HepG2 (cell line): ENCODE measurements around the gene VCPKMT. TPM values are rescaled to one million over a fixed set of nuclear protein-coding genes. Genes with fewer than 3 reads are reported as not detected.

Source experiments
- ATF1 ChIP-seq: IDR thresholded peaks from 2 replicates; pipeline ENCODE4 v1.6.1; 2016; ENCODE audit warnings: mild to moderate bottlenecking, control low read depth
- CBX2 ChIP-seq, 2 experiments: fragments of 200-600 bp in 1 of 2; sonication (generic); formaldehyde crosslinking in 1 of 2; IDR thresholded peaks; 2 replicates each; pipeline versions ENCODE4 v1.7.0 to v1.8.1; 2018 to 2022; ENCODE audit warnings: low read depth in 2 of 2, low read length in 1 of 2, mild to moderate bottlenecking in 1 of 2, missing genetic modification reagents in 1 of 2
- FOSL2 ChIP-seq: sonication (generic); formaldehyde crosslinking; IDR thresholded peaks from 2 replicates; pipeline ENCODE4 v1.4.0; 2020; ENCODE audit warnings: missing genetic modification reagents
- HDAC6 ChIP-seq: fragments of 200-600 bp; sonication (generic); IDR thresholded peaks from 2 replicates; pipeline ENCODE4 v1.7.0; 2017; ENCODE audit warnings: mild to moderate bottlenecking, antibody characterized with exemption, low read length, low read depth
- HIC2 ChIP-seq: sonication (generic); formaldehyde crosslinking; IDR thresholded peaks from 2 replicates; pipeline ENCODE4 v1.9.0; 2022; ENCODE audit warnings: low read depth, missing genetic modification reagents
- HOXA5 ChIP-seq: sonication (generic); formaldehyde crosslinking; IDR thresholded peaks from 2 replicates; pipeline ENCODE4 v1.4.0; 2020; ENCODE audit warnings: missing genetic modification reagents
- KDM4B ChIP-seq: sonication (generic); formaldehyde crosslinking; IDR thresholded peaks from 2 replicates; pipeline ENCODE4 v1.4.0; 2020; ENCODE audit warnings: missing genetic modification reagents
- SP1 ChIP-seq, 2 experiments: fragments of 450-650 bp in 1 of 2; sonication (generic) in 1 of 2; formaldehyde crosslinking in 1 of 2; IDR thresholded peaks; 2 replicates each; pipeline versions ENCODE4 v1.4.0 to v1.6.1; 2016 to 2020; ENCODE audit warnings: missing genetic modification reagents in 1 of 2
- TBX2 ChIP-seq: sonication (generic); formaldehyde crosslinking; IDR thresholded peaks from 2 replicates; pipeline ENCODE4 v1.5.0; 2020; ENCODE audit warnings: missing genetic modification reagents, mild to moderate bottlenecking, borderline replicate concordance
- TRIM22 ChIP-seq: fragments of 450-650 bp; IDR thresholded peaks from 2 replicates; pipeline ENCODE4 v1.6.1; 2017
- YEATS2 ChIP-seq: sonication (generic); formaldehyde crosslinking; IDR thresholded peaks from 2 replicates; pipeline ENCODE4 v1.4.0; 2020; ENCODE audit warnings: missing genetic modification reagents, borderline replicate concordance
- ZNF12 ChIP-seq: sonication (generic); formaldehyde crosslinking; IDR thresholded peaks from 2 replicates; pipeline ENCODE4 v1.5.0; 2020; ENCODE audit warnings: missing genetic modification reagents
- ZNF333 ChIP-seq: sonication (generic); formaldehyde crosslinking; IDR thresholded peaks from 2 replicates; pipeline ENCODE4 v1.4.0; 2020; ENCODE audit warnings: mild to moderate bottlenecking, missing genetic modification reagents, borderline replicate concordance
- ZNF414 ChIP-seq: sonication (generic); formaldehyde crosslinking; IDR thresholded peaks from 2 replicates; pipeline ENCODE4 v1.5.0; 2020; ENCODE audit warnings: missing genetic modification reagents
- ZNF432 ChIP-seq: sonication (generic); formaldehyde crosslinking; IDR thresholded peaks from 2 replicates; pipeline ENCODE4 v1.5.0; 2020; ENCODE audit warnings: missing genetic modification reagents, mild to moderate bottlenecking, borderline replicate concordance
- ZNF441 ChIP-seq: sonication (generic); formaldehyde crosslinking; IDR thresholded peaks from 2 replicates; pipeline ENCODE4 v1.7.0; 2021; ENCODE audit warnings: missing genetic modification reagents, borderline replicate concordance
- ZNF569 ChIP-seq: sonication (generic); formaldehyde crosslinking; IDR thresholded peaks from 2 replicates; pipeline ENCODE4 v1.5.0; 2020; ENCODE audit warnings: mild to moderate bottlenecking, missing genetic modification reagents, moderate library complexity, borderline replicate concordance
- ZNF576 ChIP-seq: sonication (generic); formaldehyde crosslinking; IDR thresholded peaks from 2 replicates; pipeline ENCODE4 v1.4.0; 2020; ENCODE audit warnings: mild to moderate bottlenecking, missing genetic modification reagents
- ZNF580 ChIP-seq: IDR thresholded peaks from 2 replicates; pipeline ENCODE4 v1.6.1; 2016; ENCODE audit warnings: low read depth, borderline replicate concordance
- ZNF816 ChIP-seq: sonication (generic); formaldehyde crosslinking; IDR thresholded peaks from 2 replicates; pipeline ENCODE4 v1.8.0; 2022; ENCODE audit warnings: missing genetic modification reagents, mild to moderate bottlenecking, borderline replicate concordance
- ZNF883 ChIP-seq: sonication (generic); formaldehyde crosslinking; IDR thresholded peaks from 2 replicates; pipeline ENCODE4 v1.5.1; 2020; ENCODE audit warnings: mild to moderate bottlenecking, missing genetic modification reagents; ENCODE audit errors: not compliant biosample characterization
- ZSCAN29 ChIP-seq: sonication (generic); formaldehyde crosslinking; conservative IDR thresholded peaks from 2 replicates; pipeline ENCODE4 v1.4.0; 2020; ENCODE audit warnings: mild to moderate bottlenecking, missing genetic modification reagents
- polyA plus RNA-seq, 8 experiments: library from polyadenylated mRNA; depleted of rRNA in 3 of 8; stranded (reverse) in 7 of 8; unstranded in 1 of 8; fragments of >200 nt; fragmentation: Illumina TruSeq in 4 of 8; extraction: Trizol in 4 of 8; gene quantifications; 2 replicates each; pipeline versions ENCODE4 v1.2.1 to v1.2.3, GENCODE V29; 2011 to 2016; ENCODE audit warnings: low read depth in 4 of 8, missing spikeins in 1 of 8, mixed read lengths in 1 of 8; ENCODE audit not compliant: insufficient read depth in 1 of 8
- total RNA-seq, 5 experiments: library from RNA; depleted of rRNA; stranded (reverse); fragments of >200 nt; fragmentation: Illumina TruSeq; extraction: Trizol; gene quantifications; 2 replicates each; pipeline ENCODE4 v1.2.3, GENCODE V29; 2016; ENCODE audit warnings: low read depth in 1 of 5

Gene VCPKMT
- total and polyA plus RNA-seq, 2 of the 13 experiments (the other 11 are each of a cell fraction or from before 2014, with no cell fraction given), result 3.9 to 5.4 TPM

- TF ChIP-seq ZNF883 (CRISPR knock-in tag), result no peak
- TF ChIP-seq FOSL2 (CRISPR knock-in tag), result peak; percentile 96
- TF ChIP-seq ATF1 (CRISPR knock-in tag), result no peak
- no peak for TF ChIP-seq TBX2
- no peak for TF ChIP-seq SP1 (IDR thresholded peaks at IDR 0.05)
- no peak for TF ChIP-seq SP1 (CRISPR knock-in tag; IDR thresholded peaks at IDR 0.05)
- no peak for TF ChIP-seq TRIM22
- TF ChIP-seq ZNF576 (CRISPR knock-in tag), result no peak
- TF ChIP-seq ZNF441 (CRISPR knock-in tag), result no peak; the same call in 1 of the 2 replicates
- TF ChIP-seq ZNF816 (CRISPR knock-in tag), result no peak
- no peak for TF ChIP-seq ZNF333 (CRISPR knock-in tag)
- no peak for TF ChIP-seq ZNF414
- TF ChIP-seq ZNF12 (CRISPR knock-in tag), result no peak
- TF ChIP-seq ZSCAN29 (CRISPR knock-in tag), result no peak
- no peak for TF ChIP-seq HOXA5
- TF ChIP-seq YEATS2, result peak; percentile 36; the same call in 1 of the 2 replicates
- TF ChIP-seq ZNF580, result no peak
- no peak for TF ChIP-seq HIC2
- no peak for TF ChIP-seq CBX2 (IDR thresholded peaks at IDR 0.05; ENCODE audit: low read depth, low read length)
- TF ChIP-seq CBX2 (CRISPR knock-in tag; IDR thresholded peaks at IDR 0.05; ENCODE audit: low read depth), result no peak
- no peak for TF ChIP-seq ZNF569
- TF ChIP-seq KDM4B (CRISPR knock-in tag), result no peak
- TF ChIP-seq ZNF432, result no peak
- TF ChIP-seq HDAC6, result no peak
These were observed 53.8 kb downstream of the VCPKMT start (continued) for GRCh38 chr14:50062438-50063085.
